Spinal cord (tissue), 10 donors: ENCODE measurements around the gene SPACA4. TPM values are rescaled to one million over a fixed set of nuclear protein-coding genes. Genes with fewer than 3 reads are reported as not detected.

ENCODE experiments used
- DNase-seq, 6 donors: peaks; one replicate each; pipeline versions ENCODE4 v3.0.0 to v3.0.0-alpha.2; 2013 to 2015; ENCODE audit warnings: low spot score in 6 of 6, low read depth in 4 of 6
- H3K27ac ChIP-seq: one replicate; pipeline ENCODE4 v1.5.1; 2013; ENCODE audit warnings: low read depth, low read length, control low read depth
- H3K27me3 ChIP-seq: one replicate; pipeline ENCODE4 v1.6.1; 2013; ENCODE audit warnings: low read length; ENCODE audit not compliant: control insufficient read depth, insufficient read depth
- H3K36me3 ChIP-seq: one replicate; pipeline ENCODE4 v1.6.1; 2013; ENCODE audit warnings: low read length; ENCODE audit not compliant: control insufficient read depth, insufficient read depth
- H3K4me1 ChIP-seq: one replicate; pipeline ENCODE4 v1.6.1; 2013; ENCODE audit warnings: low read length; ENCODE audit not compliant: control insufficient read depth, insufficient read depth
- H3K4me3 ChIP-seq: one replicate; pipeline ENCODE4 v1.5.1; 2013; ENCODE audit warnings: low read depth, low read length, control low read depth
- H3K9me3 ChIP-seq: one replicate; pipeline ENCODE4 v1.6.1; 2013; ENCODE audit warnings: low read length; ENCODE audit not compliant: control insufficient read depth, insufficient read depth
- WGBS: methylation state at CpG from one replicate; pipeline ENCODE4 v1.1.5; 2013; ENCODE audit warnings: missing lambda C conversion rate; ENCODE audit not compliant: insufficient coverage; 5-methylcytosine and 5-hydroxymethylcytosine counted together
- polyA plus RNA-seq, 2 donors: library from polyadenylated mRNA; unstranded; fragments of 120-200 nt; gene quantifications; one replicate each; pipeline ENCODE4 v1.2.1, GENCODE V29; 2013; ENCODE audit not compliant: insufficient read length in 2 of 2
- total RNA-seq, 2 donors: library from RNA; depleted of rRNA in 1 of 2; stranded (reverse); fragments of 120-200 nt in 1 of 2; fragments of >200 nt in 1 of 2; gene quantifications; one replicate each; pipeline versions ENCODE4 v1.2.3 to v1.2.4, GENCODE V29; 2013 to 2014
- donor health status: healthy.

Gene SPACA4
- total and polyA plus RNA-seq, 4 donors = 0.54 TPM; not detected in 3

- DNase-seq = no peak
- Histone ChIP-seq H3K36me3 (peaks cover 14% of the 10 kb centered on the region), H3K9me3 (no peaks in the 10 kb centered on the region), H3K27ac (peak overlapping the region; percentile 97), H3K27me3 (no peaks in the 10 kb centered on the region), H3K4me1 (peaks cover 58% of the 10 kb centered on the region), H3K4me3 (no peak overlapping the region)
- WGBS = 92% methylated on average over 12 of the region's 16 CpGs
Measured at GRCh38 chr19:48638831-48639381, 32.4 kb downstream of the SPACA4 start.

GRCh38 chr19:48639483-48640375, 33.2 kb downstream of the SPACA4 start:
- 78% methylated on average over 22 of the region's 33 CpGs for WGBS
- no peak overlapping the region for H3K4me3 ChIP-seq
- no peaks in the 10 kb centered on the region for H3K27me3 ChIP-seq
- peaks cover 56% of the 10 kb centered on the region for H3K4me1 ChIP-seq
- peaks cover 14% of the 10 kb centered on the region for H3K36me3 ChIP-seq
- DNase-seq = no peak
- no peaks in the 10 kb centered on the region for H3K9me3 ChIP-seq
- H3K27ac ChIP-seq = no peak overlapping the region

GRCh38 chr19:48641850-48642249, 35.3 kb downstream of the SPACA4 start:
- Histone ChIP-seq H3K36me3 (peaks cover 14% of the 10 kb centered on the region), H3K4me1 (peaks cover 56% of the 10 kb centered on the region), H3K27me3 (no peaks in the 10 kb centered on the region), H3K9me3 (no peaks in the 10 kb centered on the region), H3K27ac (no peak overlapping the region), H3K4me3 (no peak overlapping the region)
- 88% methylated on average over 1 of the region's 2 CpGs for WGBS
- no peak for DNase-seq

GRCh38 chr19:48642862-48643261, 36.3 kb downstream of the SPACA4 start:
- no peak overlapping the region for H3K4me3 ChIP-seq
- H3K36me3 ChIP-seq = peaks cover 14% of the 10 kb centered on the region
- no peak for DNase-seq
- H3K27ac ChIP-seq = no peak overlapping the region
- no peaks in the 10 kb centered on the region for H3K27me3 ChIP-seq
- H3K4me1 ChIP-seq = peaks cover 45% of the 10 kb centered on the region
- H3K9me3 ChIP-seq = no peaks in the 10 kb centered on the region
- 96% methylated on average over 4 of the region's 5 CpGs for WGBS

GRCh38 chr19:48644355-48644754, 37.8 kb downstream of the SPACA4 start:
- 88% methylated on average over 1 of the region's 4 CpGs for WGBS
- Histone ChIP-seq H3K27ac (no peak overlapping the region), H3K36me3 (peaks cover 7% of the 10 kb centered on the region), H3K4me1 (peaks cover 31% of the 10 kb centered on the region), H3K27me3 (no peaks in the 10 kb centered on the region), H3K4me3 (peak overlapping the region; percentile 62), H3K9me3 (no peaks in the 10 kb centered on the region)
- DNase-seq = no peak

GRCh38 chr19:48644839-48645619, 38.5 kb downstream of the SPACA4 start:
- Histone ChIP-seq H3K36me3 (peaks cover under 1% of the 10 kb centered on the region), H3K27me3 (no peaks in the 10 kb centered on the region), H3K27ac (peak overlapping the region; percentile 89), H3K4me3 (peak overlapping the region; percentile 62), H3K9me3 (no peaks in the 10 kb centered on the region), H3K4me1 (peaks cover 24% of the 10 kb centered on the region)
- peak in 2 of 6 donors; percentile 88 to 94 for DNase-seq
- 3% methylated on average over 20 of the region's 25 CpGs for WGBS

GRCh38 chr19:48645620-48646000, 39.1 kb downstream of the SPACA4 start:
- Histone ChIP-seq H3K4me1 (peaks cover 24% of the 10 kb centered on the region), H3K27me3 (no peaks in the 10 kb centered on the region), H3K9me3 (no peaks in the 10 kb centered on the region), H3K4me3 (peak overlapping the region; percentile 62), H3K27ac (peak overlapping the region; percentile 89), H3K36me3 (no peaks in the 10 kb centered on the region)
- no peak for DNase-seq
- 0% methylated on average over 6 of the region's 6 CpGs for WGBS

GRCh38 chr19:48646001-48646721, 39.6 kb downstream of the SPACA4 start, which contains the start of gene CA11:
Gene CA11 (minus strand): TSS chr19:48646187. CDS start chr19:48645632, 555 bp downstream.
- peaks cover 24% of the 10 kb centered on the region for H3K4me1 ChIP-seq
- peak in 5 of 6 donors; percentile 82 to 98 (median 92) for DNase-seq
- H3K9me3 ChIP-seq = no peaks in the 10 kb centered on the region
- peak within 1 kb of the TSS; percentile 62 for H3K4me3 ChIP-seq
- no peaks in the 10 kb centered on the region for H3K36me3 ChIP-seq
- WGBS = under 1% methylated on average over 31 of the region's 33 CpGs
- H3K27me3 ChIP-seq = no peaks in the 10 kb centered on the region
- H3K27ac ChIP-seq = peak within 1 kb of the TSS; percentile 89

GRCh38 chr19:48646722-48647216, 40.2 kb downstream of the SPACA4 start:
- no peak for DNase-seq
- Histone ChIP-seq H3K27ac (peak overlapping the region; percentile 89), H3K4me1 (peaks cover 24% of the 10 kb centered on the region), H3K27me3 (no peaks in the 10 kb centered on the region), H3K9me3 (no peaks in the 10 kb centered on the region), H3K4me3 (peak overlapping the region; percentile 62), H3K36me3 (no peaks in the 10 kb centered on the region)
- WGBS = 2% methylated on average over 6 of the region's 10 CpGs
